ENCODE data around the gene RASL12.
"Not testable (repeated sequence)": the region's sequence is repeated elsewhere in the genome, so short reads cannot be mapped to it uniquely, and the experiment has no call there.

RASL12 gene

DNA sequence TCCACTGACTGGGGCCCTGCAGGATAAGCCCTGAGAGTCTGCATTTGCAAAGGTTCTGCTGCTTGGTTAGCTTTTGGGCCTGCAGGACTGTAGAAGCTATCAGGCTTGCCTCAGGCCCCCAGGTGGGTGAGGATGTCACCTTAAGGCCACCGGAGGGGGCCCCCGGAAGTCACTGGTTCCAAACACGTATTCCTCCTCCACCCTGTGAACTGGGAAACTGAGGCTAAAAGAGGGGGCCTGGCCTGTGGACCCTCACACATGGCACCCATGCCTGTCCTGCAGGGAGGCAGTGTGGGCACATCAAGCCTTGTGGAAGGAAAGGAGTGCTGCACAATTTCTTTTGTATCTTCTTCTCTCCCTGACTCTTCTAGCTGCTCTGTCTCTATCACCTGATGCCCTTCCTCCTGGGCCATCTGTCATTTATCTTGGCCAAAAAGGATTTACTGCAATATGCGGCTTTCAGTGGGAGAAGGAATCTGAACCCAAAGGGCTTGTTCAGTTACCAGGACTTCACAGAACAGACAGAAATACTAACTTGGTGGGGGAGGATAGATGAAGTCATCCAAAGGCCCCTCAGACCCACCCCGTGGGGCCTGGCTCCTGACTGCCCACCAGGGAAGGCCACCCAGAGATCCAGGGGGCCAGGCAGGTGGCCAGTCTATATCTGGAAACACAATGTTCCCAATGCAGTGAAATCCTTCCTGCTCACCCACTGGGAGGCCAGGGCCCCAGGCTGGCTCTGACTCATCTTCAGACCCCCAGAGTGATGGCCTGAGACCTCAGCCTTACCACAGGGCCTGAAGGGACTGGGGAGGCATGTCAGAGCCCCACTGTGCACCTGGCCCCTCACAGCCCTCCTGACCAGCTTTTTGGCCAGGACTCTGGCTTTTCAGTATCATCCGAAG is 28.9 kb upstream of the RASL12 start:
- no peak for DNase-seq (ENCODE audit: low spot score)
- in situ Hi-C loops (cut with MboI; ENCODE audit: low sequenced_read_pairs, unreplicated experiment), result no loop called here
- TF ChIP-seq, protein P1, sequence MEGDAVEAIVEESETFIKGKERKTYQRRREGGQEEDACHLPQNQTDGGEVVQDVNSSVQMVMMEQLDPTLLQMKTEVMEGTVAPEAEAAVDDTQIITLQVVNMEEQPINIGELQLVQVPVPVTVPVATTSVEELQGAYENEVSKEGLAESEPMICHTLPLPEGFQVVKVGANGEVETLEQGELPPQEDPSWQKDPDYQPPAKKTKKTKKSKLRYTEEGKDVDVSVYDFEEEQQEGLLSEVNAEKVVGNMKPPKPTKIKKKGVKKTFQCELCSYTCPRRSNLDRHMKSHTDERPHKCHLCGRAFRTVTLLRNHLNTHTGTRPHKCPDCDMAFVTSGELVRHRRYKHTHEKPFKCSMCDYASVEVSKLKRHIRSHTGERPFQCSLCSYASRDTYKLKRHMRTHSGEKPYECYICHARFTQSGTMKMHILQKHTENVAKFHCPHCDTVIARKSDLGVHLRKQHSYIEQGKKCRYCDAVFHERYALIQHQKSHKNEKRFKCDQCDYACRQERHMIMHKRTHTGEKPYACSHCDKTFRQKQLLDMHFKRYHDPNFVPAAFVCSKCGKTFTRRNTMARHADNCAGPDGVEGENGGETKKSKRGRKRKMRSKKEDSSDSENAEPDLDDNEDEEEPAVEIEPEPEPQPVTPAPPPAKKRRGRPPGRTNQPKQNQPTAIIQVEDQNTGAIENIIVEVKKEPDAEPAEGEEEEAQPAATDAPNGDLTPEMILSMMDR (IDR thresholded peaks at IDR 0.05; ENCODE audit: borderline replicate concordance, control extremely low read depth, extremely low read depth, insufficient read depth, missing control alignments), result no peak

DNA sequence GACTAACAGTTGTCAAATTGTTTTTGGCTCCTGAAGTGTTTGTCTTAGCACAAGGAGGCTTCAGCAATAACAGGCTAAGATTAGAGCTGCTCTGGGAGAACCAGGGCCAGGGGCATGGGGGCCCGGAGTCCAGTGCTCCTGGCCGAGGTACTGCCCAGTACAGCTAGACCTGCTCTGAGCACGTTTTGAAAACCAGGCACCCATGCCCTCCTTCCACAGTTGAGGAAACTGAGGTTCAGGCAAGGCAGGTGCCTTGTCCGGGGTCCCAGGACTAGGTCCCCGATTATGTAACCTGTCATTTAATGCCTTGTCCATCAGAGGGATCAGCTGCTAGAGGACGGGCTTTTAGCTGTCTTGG is 27.9 kb upstream of the RASL12 start:
- in situ Hi-C loops (cut with MboI; ENCODE audit: low sequenced_read_pairs, unreplicated experiment), result no loop called here
- TF ChIP-seq, protein P1 (IDR thresholded peaks at IDR 0.05; ENCODE audit: borderline replicate concordance, control extremely low read depth, extremely low read depth, insufficient read depth, missing control alignments), result no peak

DNA sequence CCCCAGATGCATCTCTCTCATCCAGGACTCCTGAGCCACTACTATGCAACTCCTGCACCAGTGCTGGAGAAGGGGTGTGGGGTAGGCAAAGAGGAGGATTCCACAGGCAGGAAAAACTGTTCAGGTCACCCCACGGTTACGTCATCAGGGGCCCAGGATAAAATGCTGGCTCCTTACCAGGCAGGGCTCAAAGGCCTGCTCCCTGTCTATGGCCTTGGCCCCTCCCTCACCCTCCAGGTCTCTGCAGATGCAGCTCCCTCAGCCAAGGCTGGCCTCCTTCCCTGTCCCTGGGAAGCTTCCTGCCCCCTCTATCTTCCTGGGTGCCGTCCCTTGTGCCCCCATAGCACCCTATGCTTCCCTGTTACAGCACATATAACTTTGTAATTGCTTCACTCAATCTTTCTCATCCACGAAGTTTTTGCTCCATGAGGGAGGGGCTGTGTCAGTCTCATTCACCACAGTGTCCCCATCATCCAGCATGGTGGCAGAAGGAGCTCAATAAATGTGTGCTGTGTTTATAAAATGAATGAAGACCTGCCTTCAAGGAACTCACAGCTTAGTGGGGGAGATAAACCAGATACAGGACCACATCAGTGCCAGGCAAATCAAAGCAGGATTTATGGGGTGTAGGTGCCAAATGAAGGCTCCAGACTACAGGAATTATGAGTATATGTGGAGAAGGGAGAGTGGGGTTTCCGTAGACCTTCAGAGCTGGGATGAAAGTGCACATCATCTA is 27.4 kb upstream of the RASL12 start:
- DNase-seq (ENCODE audit: low spot score), result no peak
- TF ChIP-seq, protein P1 (IDR thresholded peaks at IDR 0.05; ENCODE audit: borderline replicate concordance, control extremely low read depth, extremely low read depth, insufficient read depth, missing control alignments), result no peak
- in situ Hi-C loops (cut with MboI; ENCODE audit: low sequenced_read_pairs, unreplicated experiment), result no loop called here

More for the DNA sequence above, 27.9 kb upstream of the RASL12 start:
- DNase-seq (ENCODE audit: low spot score), result no peak

DNA sequence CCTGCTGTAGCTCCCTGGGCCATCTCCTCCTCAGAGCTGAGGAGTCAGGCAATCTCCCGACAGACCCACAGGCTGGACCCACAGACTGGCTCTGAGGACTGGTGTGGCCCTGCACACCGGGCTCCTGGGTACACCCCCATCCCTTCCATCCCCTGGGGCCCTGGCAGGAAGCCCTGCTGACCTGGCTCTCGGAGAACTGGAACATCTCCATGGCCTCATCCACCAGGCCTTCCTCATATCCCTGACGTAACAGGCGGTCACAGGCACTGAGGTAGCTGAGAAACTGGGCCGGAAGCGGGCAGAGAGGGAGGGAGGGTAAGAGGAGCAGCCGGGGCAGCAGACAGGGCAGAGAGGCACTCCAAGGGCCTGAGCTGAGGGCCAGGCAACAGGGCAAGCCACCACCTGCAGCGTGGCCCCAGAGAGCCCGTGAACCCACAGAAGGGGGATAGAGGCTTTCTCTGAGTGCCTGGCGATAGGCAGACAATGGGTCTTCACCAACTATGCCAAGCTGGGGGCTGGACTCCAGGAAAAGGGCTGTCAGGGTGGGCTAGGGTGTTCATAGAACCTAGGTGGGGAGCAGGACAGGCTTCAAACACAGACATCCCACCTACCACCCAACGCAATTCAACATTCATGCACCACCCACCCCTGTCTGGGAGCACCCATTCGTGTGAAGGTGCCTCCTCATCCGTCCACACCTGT is 26.7 kb upstream of the RASL12 start:
- in situ Hi-C loops (cut with MboI; ENCODE audit: low sequenced_read_pairs, unreplicated experiment), result no loop called here
- DNase-seq (ENCODE audit: low spot score), result no peak
- TF ChIP-seq, protein P1 (IDR thresholded peaks at IDR 0.05; ENCODE audit: borderline replicate concordance, control extremely low read depth, extremely low read depth, insufficient read depth, missing control alignments), result no peak

DNA sequence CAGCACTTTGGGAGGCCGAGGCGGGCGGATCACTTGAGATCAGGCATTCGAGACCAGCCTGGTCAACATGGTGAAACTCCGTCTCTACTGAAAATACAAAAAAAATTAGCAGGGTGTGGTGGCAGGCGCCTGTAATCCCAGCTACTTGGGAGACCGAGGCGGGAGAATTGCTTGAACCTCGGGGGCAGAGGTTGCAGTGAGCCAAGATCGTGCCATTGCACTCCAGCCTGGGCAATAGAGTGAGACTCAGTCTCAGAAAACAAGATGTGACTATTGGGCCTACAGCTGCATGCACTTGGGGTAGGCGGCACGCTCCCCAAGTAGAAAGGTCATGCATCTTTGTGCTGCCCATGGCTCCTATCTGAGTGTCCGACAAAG is 26.0 kb upstream of the RASL12 start:
- DNase-seq (ENCODE audit: low spot score); in situ Hi-C loops (cut with MboI; ENCODE audit: low sequenced_read_pairs, unreplicated experiment): not testable (repeated sequence)

DNA sequence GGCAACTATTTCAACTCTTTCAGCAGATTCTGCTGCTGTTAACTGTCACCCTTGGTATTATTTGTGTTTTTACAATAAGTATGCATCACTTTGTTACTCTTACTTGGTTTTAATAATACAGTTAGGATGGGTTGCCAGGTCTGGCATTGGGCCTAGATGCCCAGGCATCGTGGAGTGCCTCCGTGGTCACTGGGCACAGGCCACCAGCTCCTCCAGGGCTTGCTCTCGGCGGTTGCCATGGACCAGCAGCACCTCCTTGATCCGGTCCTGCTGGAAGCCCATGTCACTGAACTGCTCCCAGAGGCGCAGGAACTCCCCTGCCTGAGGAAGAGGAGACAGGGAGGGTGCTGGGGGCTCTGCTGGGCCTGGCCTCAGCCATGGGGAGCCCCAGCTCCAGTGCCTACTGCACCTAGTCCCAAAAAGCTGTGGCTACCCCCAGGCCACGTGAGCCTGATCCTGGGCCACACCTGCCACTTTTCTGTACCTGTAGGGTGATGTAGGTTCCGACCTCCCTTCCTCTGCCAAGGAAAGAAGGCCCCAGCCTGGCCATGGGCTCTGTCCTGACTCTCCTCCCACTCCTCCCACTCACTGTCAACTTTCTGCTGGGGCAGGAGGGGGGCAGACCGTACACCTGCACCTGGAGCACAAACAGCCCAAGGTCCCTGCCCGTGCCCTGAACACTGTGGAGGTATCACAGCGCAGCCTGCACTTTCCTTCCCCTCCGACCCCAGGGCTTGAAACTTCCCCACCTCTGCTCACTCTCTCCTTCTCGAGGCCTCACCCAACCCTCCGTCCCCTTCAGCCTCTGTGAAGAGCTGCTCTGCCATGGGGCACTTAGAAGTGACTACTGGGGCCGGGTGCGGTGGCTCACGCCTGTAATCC is 25.4 kb upstream of the RASL12 start:
- DNase-seq (ENCODE audit: low spot score), result no peak
- TF ChIP-seq, protein P1 (IDR thresholded peaks at IDR 0.05; ENCODE audit: borderline replicate concordance, control extremely low read depth, extremely low read depth, insufficient read depth, missing control alignments), result no peak
- in situ Hi-C loops (cut with MboI; ENCODE audit: low sequenced_read_pairs, unreplicated experiment), result no loop called here

Data from GM13976 (cell line).